A204.1 (cell line): ENCODE measurements around the gene WDR45B.
"Not testable (repeated sequence)": the region's sequence is repeated elsewhere in the genome, so short reads cannot be mapped to it uniquely, and the experiment has no call there.

Source experiments
- FAIRE-seq: peaks from 2 replicates; lab custom pipeline; 2012; peaks lifted over from hg19 to GRCh38; lab: Jason Lieb, UNC

WDR45B gene

DNA sequence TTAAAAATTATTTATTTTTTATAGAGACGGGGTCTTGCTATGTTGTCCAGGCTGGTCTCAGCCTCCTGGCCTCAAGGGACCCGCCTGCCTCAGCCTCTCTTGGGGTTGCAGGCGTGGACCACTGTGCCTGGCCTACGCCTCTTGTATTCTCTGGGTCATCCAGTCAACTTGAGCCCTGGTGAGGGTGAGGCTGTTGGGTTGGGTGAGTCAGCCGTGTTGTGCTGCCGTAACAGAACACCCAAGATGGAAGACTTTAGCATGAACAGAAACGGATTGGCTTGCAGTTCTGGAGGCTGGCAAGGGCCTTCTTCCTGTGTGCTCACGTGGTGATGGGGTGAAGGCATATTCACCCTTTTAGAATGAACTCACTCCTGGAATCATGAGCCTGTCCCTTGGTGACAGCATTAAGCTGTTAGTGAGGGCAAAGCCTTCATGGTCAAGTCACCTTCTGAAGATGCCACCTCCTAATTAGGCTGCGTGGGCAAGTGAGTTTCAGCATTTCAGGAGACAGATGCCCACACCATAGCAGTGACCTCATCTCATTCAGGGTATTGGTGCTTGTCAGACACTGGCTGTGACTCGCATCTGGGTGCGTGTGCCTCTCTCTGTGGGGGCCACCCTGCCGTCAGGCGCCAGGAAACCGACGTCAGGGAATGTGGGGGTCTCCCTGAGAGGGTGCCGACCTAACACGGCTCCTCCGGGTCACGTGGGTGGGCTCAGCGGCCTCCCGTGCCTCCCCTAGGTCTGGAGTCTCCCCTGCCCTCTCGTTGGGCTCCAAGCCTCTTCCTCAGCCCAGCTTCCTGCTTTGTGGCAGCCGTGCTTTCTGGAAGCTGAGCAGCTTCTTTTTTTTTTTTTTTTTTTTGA lies 49.8 kb downstream of the WDR45B start:
- no peak for FAIRE-seq

DNA sequence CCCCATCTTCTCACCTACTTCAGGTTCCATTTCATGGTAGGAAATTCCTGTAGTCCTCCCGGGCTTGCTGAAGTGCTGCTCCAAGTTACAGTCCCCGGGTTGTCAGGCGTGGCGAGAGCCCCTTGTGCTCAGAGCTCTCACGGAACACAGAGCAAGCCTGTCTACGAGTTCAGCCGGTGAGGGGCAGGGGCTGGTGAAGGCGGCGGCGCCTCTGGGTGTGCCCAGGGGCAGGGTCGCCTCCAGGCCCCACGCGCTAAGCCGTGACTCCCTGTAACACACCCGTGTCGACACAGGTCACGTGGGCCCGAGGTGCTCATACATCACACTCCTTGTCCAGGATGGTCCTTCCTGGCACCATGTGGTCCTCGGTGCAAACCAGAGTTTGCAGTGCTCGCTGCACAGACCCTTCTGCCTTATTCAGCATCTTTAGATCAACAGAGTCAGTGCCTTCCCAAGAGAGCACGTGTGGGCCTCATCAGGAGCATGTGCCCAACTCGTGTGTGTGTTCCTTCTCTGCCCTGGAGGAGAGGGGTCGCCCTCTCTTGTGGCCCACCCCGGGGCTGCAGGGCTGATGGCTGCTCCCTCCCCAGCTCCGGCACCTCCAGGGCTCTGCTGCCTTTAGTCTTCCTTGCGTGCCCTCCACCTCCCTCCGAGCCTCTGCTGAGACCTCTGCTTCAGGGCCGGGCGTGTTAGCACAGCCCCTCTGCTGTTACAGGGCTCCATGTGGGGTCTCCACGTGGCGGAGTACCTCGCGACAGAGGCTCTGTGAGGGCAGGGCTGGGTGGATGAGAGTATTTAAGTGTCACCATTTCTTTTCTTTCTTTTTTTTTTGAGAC lies 51.2 kb downstream of the WDR45B start:
- no peak for FAIRE-seq

DNA sequence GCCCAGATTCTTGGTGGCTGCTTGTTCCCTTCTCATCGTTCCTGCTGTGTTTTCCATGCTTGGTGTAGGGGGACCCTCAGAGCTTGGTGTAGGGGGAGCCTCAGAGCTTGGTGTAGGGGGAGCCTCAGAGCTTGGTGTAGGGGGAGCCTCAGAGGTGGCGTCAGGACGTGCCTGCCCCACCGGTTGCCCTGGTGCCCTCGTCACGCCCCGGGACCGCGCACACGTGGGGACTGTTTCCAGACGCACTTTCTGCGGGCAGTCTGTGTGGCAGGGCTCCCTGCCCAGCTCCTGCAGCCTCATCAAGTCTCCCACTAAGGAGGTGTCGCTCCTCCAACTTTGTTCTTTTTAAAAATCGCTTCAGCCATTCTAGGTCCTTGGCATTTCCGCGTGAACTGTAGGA lies 51.9 kb downstream of the WDR45B start:
- FAIRE-seq = no peak

DNA sequence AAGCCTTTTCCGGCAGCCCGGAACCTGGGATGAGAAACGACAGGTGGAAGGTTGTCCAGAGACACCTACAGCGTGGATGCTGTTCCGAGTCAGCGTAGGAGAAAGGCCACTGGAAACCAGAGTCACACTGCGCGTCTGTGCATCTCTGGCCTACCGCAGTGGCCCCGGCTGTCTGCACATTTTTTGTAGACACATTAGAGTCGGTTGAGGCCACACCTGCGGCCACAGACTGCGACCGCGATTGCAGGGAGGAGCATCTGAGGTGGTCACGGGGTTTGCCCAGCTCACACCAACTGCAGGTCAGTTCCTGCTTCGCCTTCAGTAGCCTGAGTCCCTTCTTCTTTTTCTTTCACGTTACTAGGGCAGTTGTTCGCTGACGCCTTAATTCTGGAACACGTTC lies 52.4 kb downstream of the WDR45B start:
- no peak for FAIRE-seq

DNA sequence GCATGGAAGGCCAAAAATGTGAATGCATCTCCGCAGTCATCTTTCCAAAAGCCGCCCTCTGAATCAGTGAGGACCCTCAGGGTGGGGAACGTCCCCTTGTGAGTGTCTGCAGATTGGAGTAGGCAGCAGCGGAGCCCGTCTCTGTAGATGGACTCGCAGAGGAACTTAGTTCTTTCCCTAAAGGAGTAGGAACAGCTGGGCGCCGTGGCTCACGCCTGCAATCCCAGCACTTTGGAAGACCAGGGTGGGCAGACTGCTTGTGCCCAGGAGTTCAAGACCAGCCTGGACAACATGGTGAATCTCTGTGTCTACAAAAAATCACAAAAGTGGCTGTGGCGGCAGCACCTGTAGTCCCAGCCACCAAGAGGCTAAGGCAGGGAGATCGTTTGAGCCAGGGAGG lies 53.7 kb downstream of the WDR45B start:
- FAIRE-seq = no peak

DNA sequence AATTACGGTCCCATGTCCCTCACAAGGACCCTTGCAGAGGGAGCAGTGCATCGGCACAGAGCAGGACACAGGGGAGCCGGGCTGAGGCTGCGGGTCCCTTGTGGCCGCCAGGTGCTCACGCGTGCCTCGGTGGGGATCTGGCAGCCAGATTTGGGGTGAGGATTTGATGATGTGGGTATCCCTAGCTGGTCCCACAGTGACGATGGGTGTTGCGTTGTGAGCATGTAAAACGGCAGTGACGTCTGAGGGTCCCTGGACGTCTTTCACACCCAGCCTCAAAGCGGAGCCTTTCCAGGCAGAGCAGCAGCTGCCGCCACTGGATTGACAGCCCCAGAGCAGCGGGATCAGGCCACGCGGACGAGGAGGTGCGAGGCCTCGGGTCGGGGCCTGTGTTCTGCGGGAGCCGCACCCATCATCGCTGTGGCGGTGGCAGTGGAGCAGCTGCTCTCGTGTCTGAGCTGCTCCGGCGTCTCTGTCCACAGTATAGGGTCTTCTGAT lies 54.6 kb downstream of the WDR45B start:
- FAIRE-seq = no peak

DNA sequence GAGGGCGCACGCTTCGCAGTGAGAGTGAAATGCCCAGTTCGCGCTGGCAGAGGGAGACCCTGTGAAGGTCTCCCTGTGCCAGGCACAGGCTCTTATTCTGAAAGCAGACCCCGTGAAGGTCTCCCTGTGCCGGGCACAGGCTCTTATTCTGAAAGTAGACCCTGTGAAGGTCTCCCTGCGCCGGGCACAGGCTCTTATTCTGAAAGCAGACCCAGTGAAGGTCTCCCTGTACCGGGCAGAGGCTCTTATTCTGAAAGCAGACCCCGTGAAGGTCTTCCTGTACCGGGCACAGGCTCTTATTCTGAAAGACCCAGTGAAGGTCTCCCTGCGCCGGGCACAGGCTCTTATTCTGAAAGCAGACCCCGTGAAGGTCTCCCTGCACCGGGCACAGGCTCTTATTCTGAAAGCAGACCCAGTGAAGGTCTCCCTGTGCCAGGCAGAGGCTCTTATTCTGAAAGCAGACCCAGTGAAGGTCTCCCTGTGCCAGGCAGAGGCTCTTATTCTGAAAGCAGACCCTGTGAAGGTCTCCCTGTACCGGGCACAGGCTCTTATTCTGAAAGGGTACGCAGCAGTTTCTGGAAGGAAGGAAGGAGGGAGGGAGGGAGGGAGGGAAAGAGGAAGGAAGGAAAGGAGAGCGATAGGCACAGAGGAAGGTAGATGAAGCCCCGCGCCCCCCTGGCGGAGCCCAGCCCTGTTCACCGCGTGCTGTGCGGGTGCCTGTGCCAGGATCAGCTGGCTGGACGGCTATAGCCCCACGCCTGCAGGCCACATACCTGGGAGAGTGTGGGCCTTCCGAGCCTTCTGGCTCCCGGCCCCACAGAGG lies 55.3 kb downstream of the WDR45B start:
- no peak for FAIRE-seq

DNA sequence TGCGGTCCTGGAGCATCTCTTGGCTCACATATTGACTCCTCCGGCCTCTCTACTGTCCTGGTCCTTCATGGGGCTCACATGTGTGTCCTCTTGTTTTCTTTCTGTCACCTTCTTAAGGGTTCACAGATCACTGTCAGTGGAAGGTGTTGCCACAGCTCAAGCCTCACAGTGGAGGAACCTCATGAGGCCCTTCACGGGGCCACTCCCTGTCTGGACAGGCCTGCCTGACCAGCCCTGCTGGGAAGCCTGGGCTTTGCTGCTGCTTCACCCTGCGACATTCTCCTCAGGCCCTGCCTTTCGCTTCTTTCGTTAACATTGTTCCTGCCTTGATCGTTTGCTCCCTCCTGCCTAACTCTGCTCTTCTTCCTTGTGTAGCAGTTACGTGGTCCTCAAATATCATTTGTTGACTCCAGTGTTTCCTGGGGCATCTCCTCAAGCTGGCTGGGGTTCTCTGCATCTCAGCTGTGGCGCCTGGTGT lies 55.9 kb downstream of the WDR45B start:
- no peak for FAIRE-seq

DNA sequence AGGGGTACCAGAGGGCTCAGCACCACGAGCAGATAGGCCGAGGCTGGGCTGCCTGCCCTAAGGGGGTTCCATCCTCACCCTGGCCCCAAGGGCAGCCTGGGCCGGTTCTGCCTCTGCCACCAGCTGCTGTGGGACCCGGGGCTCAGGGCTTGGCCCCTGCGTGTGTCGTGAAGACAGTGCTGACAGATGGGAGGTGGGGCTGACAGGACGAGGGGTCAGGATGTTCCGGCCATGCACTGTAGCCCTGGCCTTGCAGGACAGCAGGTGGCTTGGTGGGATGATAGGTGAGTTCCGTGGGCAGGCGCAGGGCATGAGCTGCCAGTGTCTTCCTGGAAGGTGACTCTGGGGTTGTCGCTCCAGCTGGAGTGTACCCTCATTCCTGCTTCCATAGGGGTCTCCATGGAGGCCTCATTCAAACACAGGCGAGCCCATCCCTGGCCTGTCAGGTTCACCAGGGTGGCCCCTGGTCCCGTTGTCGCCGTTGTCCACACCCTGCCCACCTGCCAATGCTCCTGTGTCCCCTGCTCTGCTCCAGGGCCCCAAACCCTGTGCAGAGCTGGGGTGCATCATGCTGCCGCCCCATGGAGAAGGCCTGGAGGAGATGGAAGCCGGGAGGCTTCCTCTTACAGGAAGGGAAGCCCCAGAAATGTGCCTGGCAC lies 57.2 kb downstream of the WDR45B start:
- no peak for FAIRE-seq

DNA sequence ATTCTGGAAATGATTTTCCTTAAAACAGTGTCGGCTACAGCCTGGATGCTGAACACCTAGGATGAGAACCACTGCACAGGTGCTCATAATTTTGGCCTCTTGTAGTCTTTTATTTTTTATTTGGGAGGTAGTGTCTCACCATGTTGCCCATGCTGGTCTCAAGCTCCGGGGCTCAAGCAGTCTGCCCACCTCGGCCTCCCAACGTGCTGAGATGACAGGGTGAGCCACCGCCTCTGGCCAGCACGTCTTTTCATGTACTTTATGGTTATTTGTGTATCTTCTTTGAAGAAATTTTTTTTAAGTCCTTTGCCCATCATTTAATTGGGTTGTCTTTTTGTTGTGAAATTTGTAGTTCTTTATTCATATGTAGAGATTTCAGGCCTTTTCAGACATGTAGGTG lies 58.0 kb downstream of the WDR45B start:
- no peak for FAIRE-seq

DNA sequence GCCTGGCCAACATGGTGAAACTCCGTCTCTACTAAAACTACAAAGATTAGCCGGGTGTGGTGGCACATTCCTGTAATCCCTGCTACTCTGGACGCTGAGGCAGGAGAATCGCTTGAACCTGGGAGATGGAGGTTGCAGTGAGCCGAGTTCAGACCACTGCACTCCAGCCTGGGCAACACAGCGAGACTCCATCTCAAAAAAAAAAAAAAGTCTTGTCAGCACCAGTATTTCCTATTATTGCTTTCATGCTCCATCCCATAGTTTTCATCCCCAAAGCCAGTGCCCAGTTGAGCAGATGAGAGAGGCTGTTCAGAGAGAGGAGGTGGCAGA lies 58.4 kb downstream of the WDR45B start:
- FAIRE-seq = no peak

DNA sequence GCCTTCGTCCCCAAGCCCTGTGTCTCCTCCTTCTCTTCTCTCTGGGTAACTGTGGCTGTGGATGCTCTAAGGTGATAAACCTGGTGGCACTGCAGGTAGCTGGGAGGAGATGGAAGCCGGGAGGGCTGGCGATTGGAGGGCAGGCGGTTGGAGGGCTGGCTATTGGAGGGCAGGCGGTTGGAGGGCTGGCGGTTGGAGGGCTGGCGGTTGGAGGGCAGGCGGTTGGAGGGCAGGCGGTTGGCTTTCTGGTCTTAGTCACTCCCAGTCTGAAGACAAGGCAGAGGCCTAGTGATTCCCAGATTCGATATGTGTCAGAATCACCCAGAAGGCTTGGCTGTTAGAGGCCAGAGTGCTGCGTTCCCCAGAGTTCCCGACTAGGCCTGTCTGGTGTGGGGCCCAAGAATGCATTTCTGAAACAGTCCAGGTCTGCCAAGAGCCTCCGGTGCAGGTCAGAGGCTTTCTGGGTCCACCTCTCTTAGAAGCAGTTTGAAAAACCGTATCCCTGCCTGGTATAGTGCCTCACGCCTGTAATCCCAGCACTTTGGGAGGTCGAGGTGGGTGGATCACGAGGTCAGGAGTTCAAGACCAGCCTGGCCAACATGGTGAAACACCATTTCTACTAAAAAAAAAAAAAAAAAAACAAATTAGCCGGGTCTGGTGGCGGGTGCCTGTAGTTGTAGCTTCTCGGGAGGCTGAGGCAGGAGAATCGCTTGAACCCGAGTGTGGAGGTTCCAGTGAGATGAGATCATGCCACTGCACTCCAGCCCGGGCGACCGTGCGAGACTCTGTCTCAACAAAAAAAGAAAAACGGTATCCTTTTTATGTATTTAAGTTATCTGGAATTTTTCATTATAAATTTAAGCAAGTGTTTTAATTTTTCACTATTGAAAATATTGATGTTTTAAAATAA lies 59.7 kb downstream of the WDR45B start:
- FAIRE-seq = no peak

DNA sequence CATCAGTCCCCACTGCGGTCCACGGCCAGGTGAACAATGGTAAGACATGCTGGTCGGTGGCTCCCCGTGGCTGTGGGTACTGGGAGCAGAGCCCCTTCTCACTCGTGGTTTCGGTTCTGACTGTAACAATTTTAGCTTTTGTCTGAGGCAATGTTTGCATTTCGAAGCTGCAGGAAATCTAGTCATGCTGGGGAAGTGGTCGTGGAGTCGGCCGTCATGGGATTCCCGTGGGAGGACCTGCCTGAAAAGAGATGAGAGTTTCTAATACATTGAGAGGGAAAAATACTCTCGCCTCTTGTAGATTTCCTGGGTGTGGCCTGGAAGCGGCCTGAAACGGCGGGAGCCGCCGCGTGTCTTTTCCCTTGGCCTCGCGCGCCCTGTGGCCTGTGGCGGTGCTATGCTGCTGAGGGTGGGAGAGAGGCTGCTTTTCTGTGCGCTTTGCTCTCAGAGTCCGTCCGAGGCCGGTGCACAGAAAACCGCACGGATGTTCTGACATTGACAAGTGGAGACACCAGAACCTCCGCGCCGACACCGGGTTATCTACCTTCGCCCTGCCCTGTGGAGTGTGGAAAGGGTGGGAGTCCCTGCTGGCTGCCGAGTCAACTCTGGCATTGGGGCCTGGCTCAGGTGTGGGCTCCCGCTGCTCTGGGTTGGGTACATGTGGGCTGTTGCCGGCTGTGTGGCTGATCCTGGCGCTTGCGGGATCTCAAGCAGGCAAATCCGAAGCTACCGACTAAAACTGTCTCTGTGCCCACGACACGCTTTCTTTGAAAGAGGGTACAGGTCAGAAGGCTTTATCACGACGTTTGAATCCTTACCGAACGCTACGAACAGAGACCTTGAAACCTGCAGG lies 60.8 kb downstream of the WDR45B start:
- no peak for FAIRE-seq

DNA sequence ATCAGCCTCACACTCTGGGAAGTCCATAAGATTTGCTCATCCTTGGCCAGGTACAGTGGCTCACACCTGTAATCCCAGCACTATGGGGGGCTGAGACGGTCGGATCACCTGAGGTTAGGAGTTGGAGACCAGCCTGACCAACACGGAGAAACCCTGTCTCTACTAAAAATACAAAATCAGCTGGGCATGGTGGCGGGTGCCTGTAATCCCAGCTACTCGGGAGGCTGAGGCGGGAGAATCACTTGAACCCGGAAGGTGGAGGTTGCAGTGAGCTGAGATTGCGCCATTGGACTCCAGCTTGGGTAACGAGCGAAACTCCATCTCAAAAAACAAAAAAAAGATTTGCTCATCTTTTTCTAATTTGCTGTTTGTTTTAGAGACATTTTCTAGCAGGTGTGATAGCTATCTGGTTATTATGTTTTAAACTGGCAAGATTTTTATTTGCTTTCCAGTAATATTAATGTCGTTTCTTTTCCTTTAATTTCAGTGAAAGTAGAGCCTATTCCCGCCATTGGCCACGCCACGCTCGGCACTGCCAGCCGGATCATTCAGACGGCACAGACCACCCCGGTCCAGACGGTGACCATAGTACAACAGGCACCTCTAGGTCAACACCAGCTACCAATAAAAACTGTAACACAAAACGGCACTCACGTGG lies 61.5 kb downstream of the WDR45B start:
- no peak for FAIRE-seq

DNA sequence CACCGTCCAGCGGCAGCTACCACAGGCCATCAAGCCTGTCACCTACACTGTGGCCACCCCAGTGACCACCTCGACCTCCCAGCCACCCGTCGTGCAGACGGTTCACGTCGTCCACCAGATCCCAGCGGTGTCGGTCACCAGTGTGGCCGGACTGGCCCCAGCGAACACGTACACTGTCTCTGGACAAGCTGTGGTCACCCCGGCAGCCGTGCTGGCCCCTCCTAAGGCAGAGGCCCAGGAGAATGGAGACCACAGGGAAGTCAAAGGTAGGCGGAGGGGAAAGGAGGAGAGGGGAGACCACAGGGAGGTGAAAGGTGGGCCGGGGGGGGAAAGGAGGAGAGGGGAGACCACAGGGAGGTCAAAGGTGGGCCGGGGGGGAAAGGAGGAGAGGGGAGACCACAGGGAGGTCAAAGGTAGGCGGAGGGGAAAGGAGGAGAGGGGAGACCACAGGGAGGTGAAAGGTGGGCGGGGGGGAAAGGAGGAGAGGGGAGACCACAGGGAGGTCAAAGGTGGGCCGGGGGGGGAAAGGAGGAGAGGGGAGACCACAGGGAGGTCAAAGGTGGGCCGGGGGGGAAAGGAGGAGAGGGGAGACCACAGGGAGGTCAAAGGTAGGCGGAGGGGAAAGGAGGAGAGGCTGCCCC lies 62.2 kb downstream of the WDR45B start:
- FAIRE-seq = not testable (repeated sequence)

DNA sequence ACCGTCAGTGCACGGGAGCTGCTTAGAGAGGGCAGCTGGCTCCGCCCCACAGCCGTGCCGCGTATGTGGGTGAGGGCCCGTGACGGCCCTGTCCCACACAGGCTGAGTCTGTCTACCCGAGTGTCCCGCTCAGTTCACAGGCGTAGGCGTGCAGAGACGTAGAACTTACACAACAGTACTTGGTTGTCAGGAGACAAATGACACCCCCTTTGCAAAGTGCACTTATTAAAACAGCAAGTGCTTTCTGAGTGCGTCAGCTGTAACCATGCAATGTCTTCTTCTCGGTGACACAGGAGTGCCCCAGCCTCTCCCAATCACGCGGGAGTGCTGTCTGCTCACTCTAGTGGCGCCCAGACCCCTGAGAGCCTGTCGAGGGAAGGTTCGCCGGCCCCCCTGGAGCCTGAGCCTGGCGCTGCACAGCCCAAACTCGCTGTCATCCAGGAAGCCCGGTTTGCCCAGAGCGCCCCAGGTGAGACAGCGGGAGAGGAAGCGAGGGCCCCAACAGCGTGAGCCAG lies 64.5 kb downstream of the WDR45B start:
- FAIRE-seq = no peak

DNA sequence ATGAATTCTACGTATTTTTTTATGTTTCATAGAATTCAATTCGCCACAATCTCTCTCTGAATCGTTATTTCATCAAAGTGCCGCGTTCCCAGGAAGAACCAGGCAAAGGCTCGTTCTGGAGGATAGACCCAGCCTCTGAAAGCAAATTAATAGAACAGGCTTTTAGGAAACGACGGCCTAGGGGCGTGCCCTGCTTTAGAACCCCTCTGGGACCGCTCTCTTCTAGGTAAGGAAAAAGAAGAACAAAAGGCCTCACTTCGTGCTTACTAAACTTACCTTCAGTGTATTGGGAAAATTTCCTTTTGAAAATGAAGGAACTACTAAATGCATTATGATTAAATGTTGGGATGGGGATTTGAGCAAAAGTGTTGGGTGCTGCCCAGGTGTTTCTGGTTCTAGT lies 65.5 kb downstream of the WDR45B start:
- FAIRE-seq = no peak

DNA sequence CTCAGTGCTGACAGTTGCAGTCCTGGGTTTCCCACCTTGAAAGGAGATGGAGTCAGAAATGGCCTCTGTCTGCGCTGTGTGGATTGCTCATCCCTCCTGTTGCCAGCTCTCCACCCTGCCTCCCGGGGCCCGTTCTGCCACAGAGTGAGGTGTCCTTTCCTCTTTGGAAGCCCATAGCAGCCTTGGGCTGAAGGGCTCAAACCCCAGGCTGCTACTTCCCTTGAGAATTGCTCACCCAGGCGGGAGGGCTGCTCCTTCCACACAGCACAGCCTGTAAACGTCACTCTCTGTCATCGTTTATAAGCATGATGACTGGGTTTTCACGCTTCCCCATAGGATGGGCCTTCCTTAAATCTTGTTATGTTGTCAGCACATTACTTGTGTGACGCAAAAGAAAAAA lies 66.0 kb downstream of the WDR45B start:
- FAIRE-seq = no peak

DNA sequence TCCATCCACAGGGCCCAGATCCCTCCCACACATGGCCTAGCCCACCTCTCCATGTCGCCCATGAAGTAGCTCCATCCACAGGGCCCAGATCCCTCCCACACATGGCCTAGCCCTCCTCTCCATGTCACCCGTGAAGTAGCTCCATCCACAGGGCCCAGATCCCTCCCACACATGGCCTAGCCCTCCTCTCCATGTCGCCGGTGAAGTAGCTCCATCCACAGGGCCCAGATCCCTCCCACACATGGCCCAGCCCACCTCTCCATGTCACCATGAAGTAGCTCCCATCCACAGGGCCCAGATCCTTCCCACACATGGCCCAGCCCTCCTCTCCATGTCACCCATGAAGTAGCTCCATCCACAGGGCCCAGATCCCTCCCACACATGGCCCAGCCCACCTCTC lies 68.3 kb downstream of the WDR45B start:
- FAIRE-seq = not testable (repeated sequence)
